GM21423 (cell line): Measurements from ENCODE around the gene TMEM178B.
"Not testable (repeated sequence)": the region's sequence is repeated elsewhere in the genome, so short reads cannot be mapped to it uniquely, and the experiment has no call there.

ENCODE experiments used
- ATAC-seq: cut with Tn5 transposase; IDR thresholded peaks from one replicate; pipeline ENCODE4 v1.9.1; 2021; ENCODE audit warnings: mild to moderate bottlenecking, moderate library complexity; ENCODE audit not compliant: unreplicated experiment

The TMEM178B gene

DNA sequence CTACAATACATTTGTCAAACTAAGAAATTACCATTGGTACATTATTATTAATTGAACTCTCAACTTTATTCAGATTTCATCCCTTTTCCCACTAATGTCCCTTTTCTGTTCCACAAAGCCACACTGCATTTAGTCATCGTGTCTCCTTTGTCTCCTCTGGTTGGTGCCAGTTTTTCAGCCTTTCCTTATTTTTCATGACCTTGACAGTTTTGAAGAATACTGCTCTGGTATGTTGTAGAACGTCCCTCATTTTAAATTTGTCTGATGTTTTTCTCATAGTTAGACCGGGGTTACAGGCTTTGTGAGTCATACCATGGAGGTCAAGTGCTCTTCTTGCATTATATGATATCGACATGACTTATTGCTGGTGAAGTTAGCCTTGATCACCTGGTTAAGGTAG, 304.0 kb downstream of the TMEM178B start:
- no peak for ATAC-seq

DNA sequence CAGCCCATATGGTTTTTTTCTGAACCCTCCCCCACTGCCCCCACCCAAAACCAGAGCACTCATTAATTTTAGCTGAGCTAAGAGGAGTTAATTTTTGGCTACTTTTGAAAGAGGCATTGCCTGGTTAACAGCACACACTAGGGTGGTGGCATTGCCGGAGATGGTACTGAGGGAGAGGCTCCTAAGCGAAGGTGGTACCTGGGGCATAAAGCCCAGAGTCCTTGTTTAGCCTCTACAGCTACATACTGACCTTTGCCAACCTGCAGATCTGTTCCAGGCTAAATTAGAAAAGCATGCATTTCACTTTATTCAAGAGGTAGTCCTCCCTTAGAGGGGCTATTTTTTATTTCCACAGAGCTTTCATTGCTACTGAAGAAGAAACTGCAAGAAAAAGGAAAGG, 304.5 kb downstream of the TMEM178B start:
- no peak for ATAC-seq

DNA sequence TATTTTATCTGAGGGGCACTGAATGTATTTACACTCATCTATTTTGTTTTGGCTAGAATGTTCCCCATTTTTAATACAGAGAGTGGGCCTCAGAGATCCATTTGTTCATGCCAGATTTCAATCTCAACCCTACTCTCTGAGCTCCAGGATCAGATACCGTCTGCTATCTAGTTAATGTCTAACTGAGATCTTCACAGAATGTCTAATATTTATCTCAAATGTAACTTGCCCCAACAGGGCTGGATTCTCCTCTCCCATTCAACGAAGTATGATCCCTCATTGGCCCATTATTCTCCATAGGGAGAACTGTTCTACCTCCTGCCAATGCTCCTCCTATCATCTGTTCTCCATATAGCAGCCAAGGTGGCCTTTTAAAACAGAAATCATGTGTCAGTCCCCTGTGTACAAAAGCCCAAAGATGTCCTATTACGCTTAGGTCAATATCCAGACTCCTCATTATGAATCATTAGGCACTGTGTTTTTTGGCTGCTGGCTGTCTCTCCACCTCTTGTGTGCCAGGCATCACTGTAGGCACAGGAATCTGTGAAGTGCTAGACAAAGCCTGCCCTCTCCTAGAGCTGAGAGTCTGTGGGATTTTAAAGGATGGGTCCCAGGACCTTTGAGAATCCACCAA, 308.0 kb downstream of the TMEM178B start:
- no peak for ATAC-seq

DNA sequence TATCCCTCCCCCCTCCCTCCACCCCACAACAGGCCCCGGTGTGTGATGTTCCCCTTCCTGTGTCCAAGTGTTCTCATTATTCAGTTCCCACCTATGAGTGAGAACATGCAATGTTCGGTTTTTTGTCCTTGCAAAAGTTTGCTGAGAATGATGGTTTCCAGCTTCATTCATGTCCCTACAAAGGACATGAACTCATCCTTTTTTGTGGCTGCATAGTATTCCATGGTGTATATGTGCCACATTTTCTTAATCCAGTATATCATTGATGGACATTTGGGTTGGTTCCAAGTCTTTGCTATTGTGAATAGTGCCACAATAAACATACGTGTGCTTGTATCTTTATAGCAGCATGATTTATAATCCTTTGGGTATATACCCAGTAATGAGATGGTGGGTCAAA, 309.5 kb downstream of the TMEM178B start:
- ATAC-seq, result not testable (repeated sequence)

DNA sequence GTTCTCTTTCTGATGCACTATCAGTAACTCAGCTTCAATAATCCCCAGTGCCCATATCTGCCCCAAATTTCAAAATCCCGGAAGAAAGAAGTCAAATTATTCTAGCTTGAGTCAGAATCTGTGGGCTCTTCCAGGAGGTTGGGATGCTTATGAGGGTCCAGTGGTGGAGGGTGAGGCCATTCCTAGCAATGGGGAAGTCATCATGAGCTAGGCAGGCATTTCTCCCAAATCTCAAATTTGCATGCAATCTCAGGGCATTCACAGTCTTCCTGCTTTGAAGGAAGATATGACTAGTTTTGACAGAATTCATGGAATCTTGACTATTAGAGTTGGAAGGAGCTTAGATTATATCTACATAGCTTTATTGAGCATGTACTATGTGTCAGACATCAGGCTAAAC, 313.0 kb downstream of the TMEM178B start:
- ATAC-seq, result no peak

DNA sequence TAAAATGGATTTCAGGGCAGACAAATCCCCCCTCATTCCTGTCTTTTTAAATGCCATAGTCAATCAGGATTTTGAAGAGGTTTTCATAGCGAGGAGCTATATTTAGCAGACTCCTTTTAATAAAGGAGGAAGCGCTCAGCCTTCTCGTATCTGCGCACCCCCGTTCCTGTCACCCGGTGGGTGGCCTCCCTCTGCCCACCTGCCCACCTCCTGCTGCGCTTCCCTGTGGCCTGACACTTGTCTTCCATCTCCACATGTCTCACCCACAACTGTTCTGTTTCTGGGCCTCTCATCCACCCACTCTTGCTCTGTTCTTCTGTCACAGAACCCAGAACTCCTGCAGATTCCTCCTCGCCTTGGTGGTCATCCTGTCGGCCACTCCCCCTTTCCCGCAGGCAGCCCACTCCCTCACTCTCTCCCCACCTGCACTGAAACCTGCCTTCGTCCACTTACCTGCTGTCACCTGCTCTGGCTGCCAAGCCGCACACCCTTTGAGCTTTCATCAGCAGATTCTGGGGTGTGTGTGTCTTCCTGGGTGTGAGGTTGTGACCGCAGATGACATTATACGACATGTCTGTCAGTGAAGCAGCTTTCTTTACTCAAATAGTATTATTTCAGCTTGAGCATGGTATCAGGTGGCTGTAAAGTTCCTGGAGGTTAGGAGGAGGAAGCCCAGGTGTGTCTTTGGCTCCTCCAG, 313.8 kb downstream of the TMEM178B start:
- no peak for ATAC-seq

DNA sequence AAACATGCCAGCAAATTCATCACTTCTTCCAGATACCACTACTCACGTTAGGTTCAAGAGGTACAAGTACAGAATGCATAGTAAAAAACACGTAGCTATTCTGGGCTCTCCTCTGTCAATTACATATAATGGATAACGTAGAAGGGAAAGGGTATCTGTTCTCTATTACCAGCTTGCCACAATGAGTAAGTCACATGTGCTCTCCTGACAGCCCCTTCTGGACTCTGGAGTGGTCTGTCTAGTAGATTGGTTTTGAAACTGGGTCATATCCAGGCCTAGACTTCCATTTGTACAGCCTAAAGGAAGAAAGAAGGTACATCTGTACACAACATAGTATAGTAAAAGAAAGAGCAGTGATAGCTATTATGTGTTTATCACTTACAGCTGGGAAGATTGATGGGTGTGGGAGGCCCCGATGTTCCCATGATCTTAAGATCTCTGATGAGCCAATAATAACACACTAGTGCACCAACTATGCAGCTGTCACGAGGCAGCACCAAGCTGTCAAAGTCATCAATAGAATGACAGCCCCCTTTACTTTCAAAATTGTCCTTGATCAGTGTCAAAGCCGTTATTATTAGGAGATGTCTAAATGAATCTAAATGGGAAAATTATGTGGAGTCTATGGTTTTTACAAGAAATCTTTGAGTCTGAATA, 315.4 kb downstream of the TMEM178B start:
- no peak for ATAC-seq

DNA sequence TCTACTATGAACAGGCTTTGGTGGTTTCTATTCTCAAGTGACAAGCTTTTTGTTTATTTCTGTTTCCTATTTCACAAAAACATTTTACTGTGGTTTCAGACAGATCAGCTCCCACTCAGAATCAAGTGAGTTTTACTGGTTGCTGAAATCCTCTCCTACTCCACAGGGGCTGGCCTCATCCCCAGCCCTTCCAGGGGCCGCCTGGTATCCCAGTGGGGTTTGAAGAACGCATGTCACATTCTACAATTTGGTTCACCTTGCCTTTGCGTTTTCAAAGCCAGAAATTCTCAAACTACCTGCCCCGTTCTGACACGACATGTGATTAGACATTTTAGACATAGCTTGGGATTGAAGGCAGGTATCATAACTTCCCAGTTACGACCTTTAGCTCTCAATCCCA, 316.5 kb downstream of the TMEM178B start:
- no peak for ATAC-seq

DNA sequence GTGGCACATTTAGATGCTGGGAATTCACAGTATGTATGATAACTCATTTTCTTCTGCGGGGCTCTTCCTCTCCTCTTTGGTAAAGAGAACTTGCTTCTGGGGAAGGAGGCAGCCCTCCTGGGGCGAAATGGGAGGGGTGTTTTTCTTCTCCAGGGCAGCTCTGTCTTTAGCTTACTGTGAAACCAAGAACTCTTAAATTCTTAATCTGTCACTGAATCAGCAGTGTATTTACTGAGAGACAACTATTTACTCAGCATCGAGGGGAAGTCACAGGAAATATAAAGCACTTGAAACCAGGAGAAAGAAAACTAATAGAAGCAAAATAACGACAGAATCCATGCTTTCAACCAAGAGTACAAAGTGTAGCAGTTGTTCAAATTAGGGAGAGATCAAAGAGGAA, 319.2 kb downstream of the TMEM178B start:
- no peak for ATAC-seq

DNA sequence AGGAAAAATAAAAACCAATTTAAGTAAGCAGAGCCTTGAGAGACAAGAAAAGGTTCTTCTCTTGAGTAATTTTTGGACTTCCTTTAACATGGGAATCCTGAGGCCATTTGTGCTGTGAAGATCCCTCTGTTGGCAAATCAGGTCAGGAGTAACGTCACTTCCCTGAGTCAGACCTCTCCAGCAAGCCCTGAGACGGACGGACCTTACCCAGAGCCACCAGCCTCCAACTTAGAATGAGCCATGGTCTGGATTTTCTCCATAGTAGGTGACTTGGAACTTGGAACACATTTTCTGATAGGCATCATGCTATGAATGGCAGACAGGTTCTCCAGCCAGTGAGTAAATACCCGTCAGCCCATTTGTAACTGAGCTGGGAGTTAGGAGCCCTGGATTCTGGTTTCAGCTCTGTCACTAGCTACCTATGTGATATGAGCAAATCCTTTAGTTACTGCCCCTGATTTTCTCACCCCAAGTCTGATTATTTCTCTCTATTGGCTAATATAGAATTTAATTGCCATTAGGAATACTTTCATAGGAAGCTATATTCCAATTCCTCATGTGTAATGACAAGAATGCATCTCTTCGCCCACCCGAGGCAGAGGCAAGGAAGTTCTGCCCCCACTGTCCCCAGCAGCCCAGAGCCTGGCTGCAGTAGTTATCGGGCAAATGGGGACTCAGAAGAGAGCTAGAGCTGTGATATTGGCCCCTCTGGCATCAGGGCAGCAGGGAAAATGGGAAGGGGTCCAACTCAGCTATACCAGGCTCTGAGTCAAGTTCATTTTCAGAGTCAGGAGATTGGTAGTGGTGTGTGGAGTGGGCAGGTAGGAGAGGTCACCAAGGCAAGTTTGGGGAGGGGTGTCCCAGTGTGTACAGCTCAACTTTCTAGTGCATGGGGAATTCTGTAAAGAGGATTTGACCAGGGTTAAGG, 323.6 kb downstream of the TMEM178B start:
- ATAC-seq, result no peak

DNA sequence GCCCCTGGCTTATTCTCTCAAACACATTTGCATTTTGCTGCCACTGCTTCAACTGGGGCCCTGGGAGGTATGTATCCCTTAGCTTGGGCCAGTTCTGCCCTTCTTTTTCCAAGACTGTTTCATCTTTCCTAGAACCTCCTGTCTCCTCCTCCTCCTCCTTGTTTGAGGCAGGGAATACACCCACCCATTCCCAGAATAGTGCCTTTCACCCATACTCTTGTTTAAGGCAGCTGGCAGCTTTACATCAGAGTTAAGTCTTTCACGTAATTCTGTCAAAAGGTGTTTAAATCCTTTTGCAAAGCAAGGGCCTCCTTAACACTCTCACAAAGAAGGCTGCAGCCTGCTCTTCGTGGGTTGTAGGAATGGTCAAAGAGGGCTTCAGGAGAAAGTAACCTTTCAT, 326.5 kb downstream of the TMEM178B start:
- no peak for ATAC-seq

DNA sequence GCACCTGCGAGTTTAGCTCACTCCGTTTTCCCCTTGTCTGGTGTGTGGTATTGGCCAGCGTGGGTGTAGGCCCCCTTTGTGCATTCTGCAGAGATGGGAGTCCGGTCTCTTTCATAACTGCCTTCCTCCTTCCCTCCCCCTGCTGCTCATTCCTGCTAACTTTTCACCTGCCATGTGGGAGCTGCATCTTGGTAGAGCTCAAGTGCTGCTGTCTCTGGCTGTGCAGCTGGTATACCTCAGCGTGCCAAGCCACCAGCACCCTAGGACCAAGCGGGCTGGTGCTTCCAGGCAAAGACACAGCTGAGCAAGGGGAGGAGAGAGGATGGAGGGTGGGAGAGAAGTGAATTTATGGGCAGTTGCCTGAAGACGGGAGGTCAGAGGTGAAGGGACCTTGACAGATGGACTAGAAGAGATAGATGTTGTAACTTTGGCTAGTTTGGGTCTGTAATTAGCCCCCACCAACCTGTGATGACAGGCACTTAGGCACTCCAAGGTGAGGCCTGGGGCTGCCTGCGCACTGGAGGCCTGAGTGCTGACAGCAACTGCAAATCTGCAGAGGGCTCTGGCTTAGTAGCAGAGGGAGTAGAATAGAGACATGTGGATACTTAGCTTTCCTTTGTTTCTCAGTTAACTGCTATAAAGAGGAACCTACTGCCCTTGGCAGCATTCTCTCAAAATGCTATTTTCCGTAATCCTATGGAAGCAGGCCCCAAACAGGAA, 328.6 kb downstream of the TMEM178B start:
- no peak for ATAC-seq

DNA sequence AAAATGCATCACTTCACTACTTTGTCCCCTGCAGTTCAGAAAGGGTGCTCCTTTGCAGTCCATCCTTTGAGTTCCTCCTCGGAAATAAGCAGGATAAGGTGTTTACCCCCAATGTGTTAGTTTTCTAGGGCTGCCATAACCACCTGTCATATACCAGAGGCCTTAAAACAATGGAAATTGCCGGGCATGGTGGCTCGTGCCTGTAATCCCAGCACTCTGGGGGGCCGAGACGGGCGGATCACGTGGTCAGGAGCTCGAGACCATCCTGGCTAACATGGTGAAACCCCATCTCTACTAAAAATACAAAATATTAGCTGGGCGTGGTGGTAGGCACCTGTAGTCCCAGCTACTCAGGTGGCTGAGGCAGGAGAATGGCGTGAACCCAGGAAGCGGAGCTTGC, 330.0 kb downstream of the TMEM178B start:
- ATAC-seq, result not testable (repeated sequence)

DNA sequence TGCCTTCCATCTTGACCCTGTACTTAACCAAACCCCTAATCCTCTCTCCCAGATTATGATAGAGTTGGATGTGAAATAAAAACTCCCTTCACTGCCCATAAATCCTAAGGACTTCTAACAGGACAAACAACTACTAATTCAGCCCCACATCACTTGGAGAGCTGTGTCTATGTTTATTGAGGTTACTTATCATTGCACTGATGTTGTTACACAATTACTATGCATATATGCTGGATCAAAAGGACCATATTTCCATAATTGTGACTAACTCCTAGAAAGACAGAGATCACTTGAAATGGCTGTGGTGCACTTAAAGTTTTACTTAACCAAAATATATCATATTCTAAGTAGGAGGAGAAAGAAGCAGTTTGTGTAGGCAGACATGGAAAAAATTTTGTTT, 332.5 kb downstream of the TMEM178B start:
- ATAC-seq, result no peak

DNA sequence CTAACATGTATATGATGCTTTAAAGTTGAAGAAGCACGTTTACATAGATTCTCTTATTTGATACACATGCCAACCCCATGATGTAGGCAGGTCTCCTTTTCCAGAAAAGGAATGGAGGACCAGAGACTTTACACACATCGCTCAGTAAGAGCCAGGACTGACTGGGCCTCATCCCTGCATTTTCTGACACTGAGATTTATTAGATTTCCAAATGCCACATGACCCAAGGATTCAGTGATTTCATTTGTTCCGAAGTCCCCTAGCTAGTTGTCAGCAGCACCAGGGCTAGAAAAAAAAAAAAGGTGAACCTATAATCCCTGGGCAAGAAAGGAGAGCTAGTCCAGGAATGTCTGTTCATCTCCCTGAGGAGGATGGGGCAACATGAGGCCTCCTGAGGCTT, 334.0 kb downstream of the TMEM178B start:
- ATAC-seq, result no peak

DNA sequence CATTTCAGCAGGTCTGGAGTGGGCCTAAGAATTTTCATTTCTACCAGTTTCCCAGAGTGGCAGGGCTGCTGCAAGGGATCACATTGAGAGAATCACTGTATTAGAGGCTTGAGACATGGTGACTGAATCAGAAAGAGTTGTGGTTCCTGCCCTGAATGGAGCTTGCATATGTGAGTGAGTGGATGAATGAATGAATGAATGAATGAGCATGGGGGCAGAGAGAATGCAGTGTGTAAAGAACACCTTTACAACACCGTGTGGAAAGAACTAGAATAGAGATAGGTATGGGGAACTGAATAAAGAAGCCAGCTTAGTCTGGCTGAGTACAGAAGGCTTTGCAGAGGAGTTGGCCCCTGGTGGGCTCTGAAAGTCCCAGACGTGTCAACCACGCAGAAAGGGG, 334.6 kb downstream of the TMEM178B start:
- ATAC-seq, result no peak

DNA sequence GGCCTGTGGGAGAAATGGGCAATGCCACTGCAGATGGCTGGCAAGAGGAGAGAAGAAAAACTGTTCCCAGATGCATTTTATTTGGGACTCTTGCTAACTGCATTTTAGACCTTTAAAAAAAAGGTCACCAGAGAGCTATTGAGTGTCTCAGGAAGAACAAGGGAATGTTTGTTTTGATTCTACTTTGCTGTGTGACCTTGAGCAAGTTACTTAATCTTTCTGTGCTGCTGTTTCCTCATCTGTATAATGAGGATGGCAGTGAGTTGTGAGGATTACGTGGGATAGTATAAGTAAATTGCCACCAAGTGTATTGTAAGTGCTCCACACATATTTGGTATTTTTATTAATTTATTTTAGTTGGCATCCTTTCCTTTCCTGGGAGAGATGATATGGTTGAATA, 335.4 kb downstream of the TMEM178B start:
- no peak for ATAC-seq

DNA sequence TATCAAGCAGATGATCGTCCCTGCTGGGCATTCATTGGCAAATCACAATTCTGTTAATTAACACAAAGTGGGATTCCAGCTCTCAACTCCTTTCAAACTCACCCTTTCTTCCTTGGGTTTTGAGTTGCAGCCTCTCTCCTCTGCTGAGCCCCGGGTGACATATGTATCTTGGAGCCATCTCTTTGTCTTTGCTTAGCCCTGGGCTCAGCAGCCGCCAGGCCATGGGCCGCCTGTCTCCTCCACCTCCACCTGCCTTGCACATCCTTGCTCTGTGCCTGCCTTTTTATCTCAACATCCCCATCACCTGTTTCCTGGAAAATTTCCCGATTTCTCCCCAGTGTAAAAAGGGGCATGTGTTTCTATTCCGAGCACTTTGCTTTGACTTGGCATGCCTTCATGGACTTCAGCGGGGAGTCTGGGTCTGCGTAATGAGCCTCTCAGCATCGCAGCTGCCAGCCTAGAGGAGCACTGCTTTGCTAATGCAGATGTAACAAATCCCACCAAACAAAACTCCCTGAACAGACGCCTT, 336.0 kb downstream of the TMEM178B start:
- no peak for ATAC-seq

DNA sequence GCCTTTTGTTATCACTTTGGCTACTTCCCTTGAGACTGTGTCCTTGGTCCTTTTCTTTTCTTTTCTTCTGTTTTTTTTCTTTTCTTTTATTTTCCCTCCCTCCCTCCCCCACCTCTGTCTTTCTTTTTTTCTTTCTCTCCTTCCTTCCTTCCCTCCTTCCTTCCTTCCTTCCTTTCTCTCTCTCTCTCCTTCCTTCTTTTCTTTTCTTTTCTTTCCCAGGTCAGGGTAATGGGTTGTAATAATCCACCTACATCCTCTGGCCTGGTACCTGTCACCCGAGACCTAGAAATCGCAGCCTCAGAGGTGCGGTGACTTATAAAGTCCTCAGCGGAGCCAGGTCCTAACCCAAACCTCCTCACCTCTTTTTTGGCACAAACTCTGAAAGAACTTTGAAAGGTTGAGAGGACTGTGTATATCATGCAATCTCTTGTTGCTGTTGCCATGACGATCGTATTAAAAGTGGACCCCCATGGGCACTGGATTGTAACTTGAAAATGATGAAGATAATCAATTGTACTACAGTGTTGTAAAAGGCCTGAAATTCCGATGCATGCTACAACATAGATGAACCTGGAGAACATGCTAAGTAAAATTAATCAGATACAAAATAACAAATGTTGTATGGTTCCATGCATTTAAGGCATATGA, 336.6 kb downstream of the TMEM178B start:
- no peak for ATAC-seq

DNA sequence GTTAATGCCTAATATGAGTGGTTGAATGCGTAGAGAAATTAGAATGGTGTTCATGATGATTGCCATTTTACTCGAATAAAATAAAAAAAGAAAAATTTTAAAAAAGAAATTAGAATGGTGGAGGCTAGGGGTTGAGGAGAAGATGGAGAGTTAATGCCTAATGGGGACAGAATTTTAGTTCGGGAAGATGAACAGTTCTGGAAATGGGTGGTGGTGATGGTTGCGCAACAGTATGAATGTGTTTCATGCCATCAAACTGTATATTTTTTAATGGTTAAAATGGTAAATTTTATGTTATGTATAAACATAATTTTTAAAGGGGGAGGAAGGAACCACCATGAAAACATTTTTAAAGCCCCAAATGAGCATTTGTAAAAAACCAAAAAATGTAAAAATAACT, 337.3 kb downstream of the TMEM178B start:
- no peak for ATAC-seq
